GM04504 (cell line): ENCODE data around the gene ASIP.
A peak's percentile ranks its signal among the peaks of the same experiment; 100 is the strongest.

Experiments used
- DNase-seq: peaks from one replicate; pipeline ENCODE4 v3.0.0-alpha.2; 2012; ENCODE audit warnings: low read depth

The ASIP gene

DNA sequence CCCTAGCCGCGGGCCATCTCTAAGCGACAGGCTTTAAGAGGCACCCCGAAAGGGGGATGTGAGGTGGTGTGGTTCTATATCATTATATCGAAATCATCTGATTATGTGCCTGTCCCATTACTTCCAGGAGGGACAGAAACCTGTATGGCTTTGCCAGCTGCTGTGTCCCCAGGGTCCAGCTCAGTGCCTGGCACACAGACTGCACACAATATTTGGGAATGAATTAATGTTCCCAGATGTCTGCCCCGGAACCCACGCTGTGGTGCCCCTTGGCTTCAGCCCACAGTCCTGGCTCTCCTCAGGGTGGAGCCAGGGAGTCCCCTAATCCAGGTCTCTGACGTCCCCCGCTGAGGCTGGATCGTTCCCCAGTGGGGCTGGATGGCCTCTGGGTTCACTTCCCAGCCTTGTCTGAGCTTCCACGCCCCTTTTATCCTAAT, 70.8 kb downstream of the ASIP start:
- no peak for DNase-seq

DNA sequence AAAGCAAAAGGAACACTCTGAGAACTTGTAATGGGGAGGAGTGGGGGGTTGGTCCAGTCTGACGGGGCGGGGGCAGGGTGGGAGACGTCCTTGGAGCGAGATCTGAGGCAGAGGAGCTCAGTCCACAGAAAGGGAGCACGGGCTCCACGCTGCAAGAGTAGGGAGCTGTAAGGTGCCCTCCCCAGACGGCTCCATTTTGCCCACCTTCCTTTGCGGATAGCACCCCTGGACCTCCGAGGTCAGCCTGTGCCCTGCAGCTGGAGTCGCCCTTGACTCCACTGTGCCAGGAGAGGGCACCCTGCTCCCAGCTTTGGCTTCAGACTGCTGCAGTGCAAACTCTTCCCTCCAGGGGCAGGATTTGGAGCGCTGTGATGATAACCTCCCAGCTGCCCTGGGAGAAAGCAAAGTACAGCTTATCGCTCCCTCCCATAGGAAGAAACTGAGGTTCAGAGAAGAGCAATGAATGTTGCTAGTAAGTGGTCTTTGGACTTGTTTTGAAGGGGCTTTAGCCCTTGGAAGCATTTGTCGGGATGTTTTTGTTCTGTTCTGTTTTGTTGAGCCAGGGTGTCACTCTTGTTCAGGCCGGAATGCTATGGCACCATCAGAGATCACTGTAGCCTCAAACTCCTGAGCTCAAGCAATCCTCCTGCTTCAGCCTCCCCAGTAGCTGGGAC, 71.5 kb downstream of the ASIP start:
- DNase-seq: peak; percentile 71

DNA sequence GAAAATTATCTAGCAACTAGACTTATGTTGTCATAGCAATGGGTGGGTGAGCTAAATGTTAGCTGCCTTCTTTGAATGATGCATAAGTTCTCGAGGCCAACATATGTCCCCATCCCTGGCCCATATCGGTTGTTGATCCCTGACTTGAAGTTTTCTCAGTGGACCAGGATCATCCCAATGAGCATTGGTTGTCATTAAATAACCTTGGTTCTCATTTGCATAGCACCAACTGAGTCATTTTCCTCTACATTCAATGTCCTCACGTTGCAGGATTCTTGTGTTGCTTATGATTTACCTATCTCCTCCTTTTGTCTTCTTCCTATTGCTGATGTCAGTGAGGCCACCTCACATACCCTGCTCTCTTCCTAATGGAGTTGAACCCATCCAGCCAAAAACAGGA, 74.0 kb downstream of the ASIP start:
- no peak for DNase-seq

DNA sequence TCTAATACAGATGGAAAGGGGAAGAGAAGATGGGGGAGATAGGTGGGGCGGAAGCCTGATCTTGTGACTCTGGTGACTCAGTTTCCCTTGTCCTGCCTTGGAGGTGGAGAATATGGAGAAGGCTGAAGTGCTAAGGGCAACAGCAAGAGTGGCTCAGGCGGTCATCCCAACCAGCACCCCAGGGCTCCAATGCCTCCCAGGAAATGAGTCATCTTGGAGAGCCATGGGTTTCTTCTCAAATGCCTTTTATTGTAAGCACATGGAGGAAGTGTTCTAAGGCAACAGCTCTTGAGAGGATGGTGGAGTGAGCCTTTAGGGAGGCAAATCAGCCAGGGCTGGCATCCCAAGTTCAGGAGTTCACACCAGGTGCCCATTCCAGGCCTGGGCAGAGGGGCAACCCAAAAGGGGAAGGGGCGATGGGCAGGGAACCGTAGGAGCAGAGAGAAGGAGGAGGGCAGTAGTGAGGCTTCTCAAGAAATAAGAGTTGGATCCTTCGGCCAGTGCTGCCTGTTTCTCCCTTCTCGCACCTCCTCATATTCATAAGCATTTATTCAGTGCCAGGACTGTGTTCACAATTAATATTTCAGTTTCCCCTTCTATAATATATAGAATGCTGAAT, 75.1 kb downstream of the ASIP start:
- DNase-seq: peak; percentile 23
